Measurements from ENCODE around the gene FAM187B.

Gene FAM187B

DNA sequence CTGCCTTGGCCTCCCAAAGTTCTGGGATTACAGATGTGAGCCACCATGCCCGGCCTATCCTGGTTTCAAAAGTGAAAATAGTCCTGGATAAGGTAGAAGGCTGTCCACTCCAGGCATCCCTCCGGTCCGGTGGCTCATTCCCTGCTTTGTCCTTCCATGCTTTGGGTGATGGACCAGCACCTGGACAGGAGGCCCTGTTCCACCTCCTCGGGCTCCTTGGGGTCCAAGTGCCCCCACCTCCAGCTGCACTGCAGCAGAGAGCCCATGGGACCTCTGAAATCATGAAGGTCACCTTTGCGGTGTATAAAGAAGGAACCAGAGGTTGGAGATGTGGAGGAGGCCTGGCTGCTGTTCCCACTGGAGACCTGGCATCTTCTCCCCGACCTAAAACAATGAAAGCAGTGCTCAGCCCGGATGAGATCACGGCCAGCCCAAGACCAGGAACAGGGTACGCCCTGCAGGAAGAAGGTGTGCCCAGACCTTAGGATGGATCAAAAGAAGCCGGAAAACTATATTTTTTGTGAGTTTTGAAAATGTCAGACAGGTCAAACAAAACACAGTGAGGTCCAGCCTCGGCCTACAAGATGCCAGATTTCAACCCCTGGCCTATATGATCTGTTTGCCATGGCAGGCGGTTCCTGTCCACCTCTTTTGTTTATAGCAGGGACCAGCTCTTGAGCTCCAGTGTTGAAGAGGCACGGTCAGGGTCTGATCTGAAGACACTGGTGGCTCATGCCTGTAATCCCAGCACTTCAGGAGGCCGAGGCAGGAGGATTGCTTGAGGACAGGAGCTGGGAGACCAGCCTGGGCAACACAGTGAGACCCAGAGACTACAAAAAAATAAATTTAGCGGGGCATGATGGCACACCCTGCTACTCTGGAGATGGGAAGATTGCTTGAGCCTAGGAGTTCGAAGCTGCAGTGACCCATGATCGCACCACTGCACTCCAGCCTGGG, 26.1 kb upstream of the FAM187B start:
- no peak for DNase-seq (ENCODE audit: low read depth in 1 of 2, low spot score in 1 of 2)
- Histone ChIP-seq H3K4me3 (replicated peaks; ENCODE audit: insufficient read depth, low read length) (no peak overlapping the region), H3K27me3 (ENCODE audit: insufficient read depth, poor library complexity, severe bottlenecking) (peaks cover 13% of the 10 kb centered on the region), H3K27ac (replicated peaks) (no peak overlapping the region)
- TF ChIP-seq GABPA (IDR thresholded peaks at IDR 0.05; ENCODE audit: low read depth) (no peak), CTCF (IDR thresholded peaks at IDR 0.05; ENCODE audit: insufficient read depth, low read length) (no peak), POLR2AphosphoS5 (IDR thresholded peaks at IDR 0.05; ENCODE audit: low read depth) (no peak), SPI1 (IDR thresholded peaks at IDR 0.05; ENCODE audit: borderline replicate concordance, low read depth) (no peak)
- TF ChIP-seq, protein P1, sequence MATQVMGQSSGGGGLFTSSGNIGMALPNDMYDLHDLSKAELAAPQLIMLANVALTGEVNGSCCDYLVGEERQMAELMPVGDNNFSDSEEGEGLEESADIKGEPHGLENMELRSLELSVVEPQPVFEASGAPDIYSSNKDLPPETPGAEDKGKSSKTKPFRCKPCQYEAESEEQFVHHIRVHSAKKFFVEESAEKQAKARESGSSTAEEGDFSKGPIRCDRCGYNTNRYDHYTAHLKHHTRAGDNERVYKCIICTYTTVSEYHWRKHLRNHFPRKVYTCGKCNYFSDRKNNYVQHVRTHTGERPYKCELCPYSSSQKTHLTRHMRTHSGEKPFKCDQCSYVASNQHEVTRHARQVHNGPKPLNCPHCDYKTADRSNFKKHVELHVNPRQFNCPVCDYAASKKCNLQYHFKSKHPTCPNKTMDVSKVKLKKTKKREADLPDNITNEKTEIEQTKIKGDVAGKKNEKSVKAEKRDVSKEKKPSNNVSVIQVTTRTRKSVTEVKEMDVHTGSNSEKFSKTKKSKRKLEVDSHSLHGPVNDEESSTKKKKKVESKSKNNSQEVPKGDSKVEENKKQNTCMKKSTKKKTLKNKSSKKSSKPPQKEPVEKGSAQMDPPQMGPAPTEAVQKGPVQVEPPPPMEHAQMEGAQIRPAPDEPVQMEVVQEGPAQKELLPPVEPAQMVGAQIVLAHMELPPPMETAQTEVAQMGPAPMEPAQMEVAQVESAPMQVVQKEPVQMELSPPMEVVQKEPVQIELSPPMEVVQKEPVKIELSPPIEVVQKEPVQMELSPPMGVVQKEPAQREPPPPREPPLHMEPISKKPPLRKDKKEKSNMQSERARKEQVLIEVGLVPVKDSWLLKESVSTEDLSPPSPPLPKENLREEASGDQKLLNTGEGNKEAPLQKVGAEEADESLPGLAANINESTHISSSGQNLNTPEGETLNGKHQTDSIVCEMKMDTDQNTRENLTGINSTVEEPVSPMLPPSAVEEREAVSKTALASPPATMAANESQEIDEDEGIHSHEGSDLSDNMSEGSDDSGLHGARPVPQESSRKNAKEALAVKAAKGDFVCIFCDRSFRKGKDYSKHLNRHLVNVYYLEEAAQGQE (IDR thresholded peaks at IDR 0.05; ENCODE audit: insufficient replicate concordance, low read depth), result no peak

- Histone ChIP-seq H3K27me3 (ENCODE audit: insufficient read depth, poor library complexity, severe bottlenecking) (peaks cover 24% of the 10 kb centered on the region), H3K4me3 (replicated peaks; ENCODE audit: insufficient read depth, low read length) (no peak overlapping the region), H3K27ac (replicated peaks) (no peak overlapping the region)
- no peak for DNase-seq (ENCODE audit: low read depth in 1 of 2, low spot score in 1 of 2)
- TF ChIP-seq GABPA (IDR thresholded peaks at IDR 0.05; ENCODE audit: low read depth), result no peak
- TF ChIP-seq CTCF (IDR thresholded peaks at IDR 0.05; ENCODE audit: insufficient read depth, low read length), result no peak
- TF ChIP-seq POLR2AphosphoS5 (IDR thresholded peaks at IDR 0.05; ENCODE audit: low read depth), result no peak
- TF ChIP-seq SPI1 (IDR thresholded peaks at IDR 0.05; ENCODE audit: borderline replicate concordance, low read depth), result no peak
Measured at GRCh38 chr19:35253316-35254286, 25.1 kb upstream of the FAM187B start.

DNA sequence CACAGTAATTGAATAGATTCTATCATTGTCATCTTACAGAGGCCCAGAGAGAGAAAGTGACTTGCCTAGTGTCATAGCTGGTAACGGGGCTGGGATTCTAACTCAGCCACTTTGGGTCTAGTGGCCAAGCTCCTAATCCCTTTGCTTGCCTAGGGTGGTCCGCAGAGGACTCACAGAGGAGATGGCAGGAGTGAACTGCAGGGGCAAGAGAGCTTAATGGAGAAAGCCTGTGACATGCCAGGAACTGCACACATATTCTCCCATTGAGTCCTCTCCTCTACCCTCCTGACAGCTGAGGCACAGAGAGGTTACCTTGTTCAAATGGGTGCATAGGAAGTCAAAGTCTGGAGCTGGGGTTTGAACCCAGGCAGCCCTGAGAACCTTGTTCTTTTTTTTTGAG, 22.9 kb upstream of the FAM187B start:
- TF ChIP-seq GABPA (IDR thresholded peaks at IDR 0.05; ENCODE audit: low read depth) (no peak), POLR2AphosphoS5 (IDR thresholded peaks at IDR 0.05; ENCODE audit: low read depth) (no peak), SPI1 (IDR thresholded peaks at IDR 0.05; ENCODE audit: borderline replicate concordance, low read depth) (no peak), CTCF (IDR thresholded peaks at IDR 0.05; ENCODE audit: insufficient read depth, low read length) (no peak)
- TF ChIP-seq, protein P1 (IDR thresholded peaks at IDR 0.05; ENCODE audit: insufficient replicate concordance, low read depth), result no peak
- DNase-seq (ENCODE audit: low read depth in 1 of 2, low spot score in 1 of 2), result no peak
- Histone ChIP-seq H3K27me3 (ENCODE audit: insufficient read depth, poor library complexity, severe bottlenecking) (peaks cover 41% of the 10 kb centered on the region), H3K4me3 (replicated peaks; ENCODE audit: insufficient read depth, low read length) (no peak overlapping the region), H3K27ac (replicated peaks) (no peak overlapping the region)

Measured in HL-60 (cell line).